ENCODE data around the gene TMEM74B. TPM values are rescaled to one million over a fixed set of nuclear protein-coding genes. Genes with fewer than 3 reads are reported as not detected.
A peak's percentile ranks its signal among the peaks of the same experiment; 100 is the strongest.

Gene TMEM74B
- total RNA-seq, 1 donor from 2014 or later, result 7.1 TPM

DNA sequence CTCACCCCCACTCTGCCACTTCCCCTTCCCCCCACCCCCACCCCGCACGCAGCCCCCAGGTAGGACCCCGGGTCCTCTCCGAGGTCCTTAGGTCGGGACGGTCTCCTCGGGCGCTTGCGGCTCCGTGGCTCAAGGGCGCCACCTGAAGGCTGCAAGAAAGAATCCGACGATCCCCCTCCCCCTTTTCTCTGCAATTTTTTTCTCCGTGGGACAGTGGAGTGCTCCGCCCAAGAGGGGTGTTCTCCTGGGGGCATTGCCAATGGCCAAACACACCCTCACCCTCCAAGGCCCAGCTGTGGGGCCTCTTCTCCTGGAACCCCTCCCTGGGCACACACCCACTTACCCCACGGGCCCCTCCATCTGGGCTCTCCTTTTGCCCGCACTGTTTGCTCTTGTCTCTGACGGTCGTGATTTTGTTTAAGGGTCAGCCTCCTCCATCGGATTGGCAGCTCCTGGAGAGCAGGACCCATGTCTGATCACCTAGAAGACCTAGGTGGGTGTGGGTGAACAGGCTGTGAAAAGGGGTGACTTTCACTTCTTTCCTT is 1.1 kb upstream of the TMEM74B start:
- peak; percentile 32 for ATAC-seq
- intact Hi-C loops (cut with DNase I), result loop anchor here (10.0 kb wide), 1 partner anchor 211 kb away; no protein-coding TSS in a partner anchor
- DNase-seq (ENCODE audit: low spot score), result no peak

DNA sequence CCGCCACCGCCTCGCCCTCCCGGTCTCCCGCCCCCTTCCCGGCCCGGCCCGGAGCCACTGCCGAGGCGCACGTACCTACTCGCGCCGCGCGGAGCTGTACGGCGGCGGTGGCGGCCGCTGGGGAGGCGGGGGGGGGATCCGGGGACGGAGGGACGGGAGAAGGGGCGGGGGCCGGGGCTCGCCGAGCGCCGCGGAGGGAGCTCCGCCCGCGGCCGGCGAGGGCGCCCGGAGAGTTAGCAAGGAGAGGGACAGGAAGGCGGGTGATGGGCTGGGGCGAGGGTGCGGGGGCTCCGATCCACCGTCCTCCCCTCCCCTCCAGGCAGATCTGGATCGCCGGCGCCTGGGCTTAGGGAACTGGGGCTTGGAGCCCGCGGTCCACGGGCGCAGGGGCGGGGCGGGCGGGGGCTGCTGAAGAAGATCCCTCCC is 548 bp upstream of the TMEM74B start:
- intact Hi-C loops (cut with DNase I), result loop anchor here (10.0 kb wide), 1 partner anchor 211 kb away; no protein-coding TSS in a partner anchor
- DNase-seq (ENCODE audit: low spot score), result no peak
- ATAC-seq, result no peak

DNA sequence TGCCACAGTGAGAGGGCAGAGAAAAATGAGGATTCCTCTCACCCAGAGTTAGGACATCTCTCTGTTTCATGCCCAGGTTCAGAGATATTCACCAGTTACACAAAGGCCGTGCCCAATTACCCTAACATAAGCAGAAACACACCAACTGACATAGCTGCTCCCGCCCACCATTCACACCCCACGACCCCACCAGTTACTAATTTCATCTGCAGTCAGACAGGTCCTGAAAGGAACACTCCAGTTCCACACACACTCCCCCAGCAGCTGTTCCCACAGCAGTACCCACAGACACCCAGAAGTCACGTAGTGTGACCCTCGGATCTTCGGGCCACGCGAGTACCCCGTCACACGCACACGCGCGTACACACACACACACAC is 532 bp downstream of the TMEM74B start:
- no peak for DNase-seq (ENCODE audit: low spot score)
- intact Hi-C loops (cut with DNase I), result loop anchor here (10.0 kb wide), 1 partner anchor 209 kb away; no protein-coding TSS in a partner anchor
- ATAC-seq, result no peak

DNA sequence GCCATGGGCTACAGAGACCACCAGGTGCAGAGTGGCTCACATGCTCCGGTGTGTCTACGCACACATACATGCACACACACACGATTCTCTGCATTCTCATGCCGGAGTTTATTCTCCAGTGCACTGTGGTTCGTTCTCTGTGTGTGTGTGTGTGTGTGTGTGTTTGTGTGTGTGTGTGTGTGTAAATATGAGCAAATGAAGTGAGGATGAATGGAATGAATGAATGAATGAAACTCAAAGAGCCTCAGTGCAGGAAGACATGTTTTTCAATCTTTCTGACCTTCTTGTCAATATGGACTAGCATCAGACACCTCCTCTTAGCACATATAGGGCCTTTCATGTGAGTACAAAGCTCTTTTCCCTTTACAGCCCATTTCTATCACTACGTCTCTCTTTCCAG is 1.6 kb downstream of the TMEM74B start:
- no peak for DNase-seq (ENCODE audit: low spot score)
- intact Hi-C loops (cut with DNase I), result loop anchor here (10.0 kb wide), 1 partner anchor 208 kb away; no protein-coding TSS in a partner anchor
- ATAC-seq, result no peak

DNA sequence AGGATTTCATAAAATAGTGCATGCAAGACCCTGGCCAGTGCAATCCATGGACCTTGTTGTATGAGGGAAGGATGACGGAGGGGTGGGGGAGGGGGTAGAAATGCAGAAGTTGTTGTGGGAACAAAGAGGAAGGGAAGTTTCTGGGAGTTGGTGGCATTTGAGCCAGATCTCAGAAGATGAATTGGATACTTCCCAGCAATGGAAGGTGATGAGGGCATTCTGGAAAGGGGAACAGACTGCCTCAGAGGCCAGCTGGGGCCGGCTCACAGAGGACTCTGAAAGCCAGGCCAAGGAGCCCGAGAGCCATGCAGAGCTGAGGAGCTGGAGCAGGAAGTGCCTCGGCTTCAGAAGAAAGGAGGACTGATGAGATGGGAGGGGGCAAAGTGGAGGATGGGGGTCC is 2.7 kb downstream of the TMEM74B start:
- intact Hi-C loops (cut with DNase I), result loop anchor here (10.0 kb wide), 1 partner anchor 207 kb away; no protein-coding TSS in a partner anchor
- ATAC-seq (no peak), DNase-seq (ENCODE audit: low spot score) (no peak)

DNA sequence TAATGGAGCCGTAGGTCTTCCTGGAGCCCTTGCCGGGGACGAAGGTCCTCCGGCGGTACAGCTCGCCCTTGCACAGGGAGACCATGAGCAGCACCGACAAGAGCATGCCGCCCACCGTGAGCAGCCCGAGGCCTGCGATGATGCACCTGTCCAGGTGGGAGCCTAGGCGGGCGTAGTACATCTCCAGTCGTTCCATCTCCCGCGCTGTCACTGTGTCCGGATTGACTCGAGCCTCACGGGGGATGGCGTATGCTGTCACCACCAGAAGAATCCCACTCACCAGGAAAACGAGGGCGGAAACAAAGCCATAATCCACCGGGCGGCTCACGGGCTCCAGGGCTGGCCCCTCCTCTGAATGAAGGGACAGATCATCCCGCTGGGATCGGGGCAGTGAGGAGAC is 3.8 kb downstream of the TMEM74B start:
- ATAC-seq (no peak), DNase-seq (ENCODE audit: low spot score) (no peak)
- intact Hi-C loops (cut with DNase I), result loop anchor here (10.0 kb wide), 1 partner anchor 206 kb away; no protein-coding TSS in a partner anchor

DNA sequence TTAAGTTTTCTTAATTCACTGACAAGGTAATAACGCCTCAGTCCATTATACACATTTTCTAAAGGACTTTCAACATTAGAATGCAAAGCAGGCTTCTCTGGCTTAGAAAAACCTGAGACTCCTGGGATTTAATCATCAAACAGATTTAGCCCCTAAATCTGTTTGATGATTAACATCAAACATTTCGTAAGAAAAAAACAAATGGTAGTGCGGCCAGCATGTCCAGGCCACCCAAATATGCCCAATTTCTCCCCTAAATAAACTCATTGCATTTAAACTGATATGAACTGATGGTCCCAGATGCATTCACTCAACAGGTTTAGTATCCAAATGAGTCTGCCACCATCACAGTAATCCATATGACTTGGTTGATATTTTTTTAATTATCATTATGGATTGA is 6.2 kb downstream of the TMEM74B start:
- intact Hi-C loops (cut with DNase I), result no loop called here
- no peak for DNase-seq (ENCODE audit: low spot score)
- no peak for ATAC-seq

DNA sequence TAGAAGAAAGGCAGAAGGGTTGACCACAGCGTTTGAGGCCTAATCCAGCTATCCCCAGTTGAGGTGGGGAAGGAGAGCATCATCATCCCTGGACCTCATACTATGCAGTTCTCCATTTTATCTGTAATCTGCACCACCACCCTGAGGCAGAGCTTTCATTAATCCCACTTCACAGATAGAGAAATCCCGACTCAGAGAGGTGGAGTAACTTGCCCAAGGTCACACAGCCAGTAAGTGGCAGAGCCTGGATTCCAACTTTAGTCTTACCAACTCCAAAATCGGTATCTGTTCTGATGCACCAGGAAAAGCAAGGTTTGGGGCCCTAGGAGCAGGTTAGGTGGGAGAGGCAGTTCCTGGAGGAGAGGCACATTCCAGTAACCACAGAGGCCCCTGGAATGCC is 6.7 kb downstream of the TMEM74B start:
- DNase-seq (ENCODE audit: low spot score), result no peak
- intact Hi-C loops (cut with DNase I), result no loop called here
- ATAC-seq, result no peak

DNA sequence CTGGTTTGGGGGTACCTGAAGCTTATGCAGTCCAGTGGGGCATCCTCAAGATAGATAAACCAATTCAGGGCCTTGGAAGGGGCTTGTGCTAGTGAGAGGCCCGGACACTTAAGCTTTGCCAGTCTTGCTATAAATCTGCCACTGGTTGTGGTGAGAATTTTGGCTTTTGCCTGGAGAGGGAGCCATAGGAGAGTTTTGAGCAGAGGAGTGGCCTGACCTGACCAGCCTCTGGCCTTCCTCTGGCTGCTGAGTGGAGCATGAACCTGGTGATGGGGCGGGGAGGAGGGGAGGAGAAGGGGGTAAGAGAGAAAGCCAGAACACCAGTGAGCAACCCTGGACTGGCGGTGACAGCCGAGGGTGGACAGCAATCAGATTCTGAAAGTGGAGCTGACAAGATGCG is 7.1 kb downstream of the TMEM74B start:
- DNase-seq (ENCODE audit: low spot score) (no peak), ATAC-seq (no peak)
- intact Hi-C loops (cut with DNase I), result no loop called here

DNA sequence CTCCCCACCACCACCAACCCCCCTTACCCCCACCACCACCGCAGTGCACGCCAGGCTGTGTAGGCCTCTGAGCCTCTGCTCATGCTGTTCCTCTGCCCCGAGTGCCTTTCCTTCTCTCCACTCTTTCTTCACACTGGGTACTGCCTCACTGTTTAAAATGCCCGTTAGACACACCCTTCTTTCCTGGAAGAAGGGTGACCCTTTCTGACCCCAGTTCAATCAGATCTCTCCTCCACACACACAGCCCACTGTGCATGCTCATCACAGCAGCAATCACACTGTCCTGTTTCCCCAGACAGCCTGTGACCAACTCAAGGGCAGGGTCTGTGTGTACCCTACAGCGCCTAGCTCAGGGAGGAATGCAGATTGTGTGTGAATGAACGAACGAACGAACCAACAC is 10.0 kb downstream of the TMEM74B start:
- no peak for ATAC-seq
- DNase-seq (ENCODE audit: low spot score), result no peak
- intact Hi-C loops (cut with DNase I), result no loop called here

DNA sequence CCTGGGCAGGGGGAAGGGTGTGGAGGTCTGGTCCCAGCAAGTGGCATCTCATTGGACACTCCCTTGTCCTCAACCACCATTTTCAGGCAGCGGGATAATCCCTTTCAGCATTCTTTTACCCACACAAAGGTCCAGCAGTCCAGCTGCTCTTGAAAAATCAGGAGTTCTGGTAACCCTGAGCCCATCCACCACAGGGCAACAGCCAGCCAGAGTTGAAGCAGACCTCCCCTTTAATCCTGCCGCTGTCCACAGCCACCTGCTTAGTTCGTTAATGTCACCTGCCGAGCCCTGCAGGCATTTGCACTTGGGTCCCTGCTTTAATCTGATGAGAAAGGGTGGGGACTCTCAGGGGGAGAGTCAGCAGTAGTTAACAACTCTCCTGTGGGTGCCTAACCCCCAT is 11.1 kb downstream of the TMEM74B start:
- DNase-seq (ENCODE audit: low spot score) (no peak), ATAC-seq (no peak)
- intact Hi-C loops (cut with DNase I), result no loop called here

DNA sequence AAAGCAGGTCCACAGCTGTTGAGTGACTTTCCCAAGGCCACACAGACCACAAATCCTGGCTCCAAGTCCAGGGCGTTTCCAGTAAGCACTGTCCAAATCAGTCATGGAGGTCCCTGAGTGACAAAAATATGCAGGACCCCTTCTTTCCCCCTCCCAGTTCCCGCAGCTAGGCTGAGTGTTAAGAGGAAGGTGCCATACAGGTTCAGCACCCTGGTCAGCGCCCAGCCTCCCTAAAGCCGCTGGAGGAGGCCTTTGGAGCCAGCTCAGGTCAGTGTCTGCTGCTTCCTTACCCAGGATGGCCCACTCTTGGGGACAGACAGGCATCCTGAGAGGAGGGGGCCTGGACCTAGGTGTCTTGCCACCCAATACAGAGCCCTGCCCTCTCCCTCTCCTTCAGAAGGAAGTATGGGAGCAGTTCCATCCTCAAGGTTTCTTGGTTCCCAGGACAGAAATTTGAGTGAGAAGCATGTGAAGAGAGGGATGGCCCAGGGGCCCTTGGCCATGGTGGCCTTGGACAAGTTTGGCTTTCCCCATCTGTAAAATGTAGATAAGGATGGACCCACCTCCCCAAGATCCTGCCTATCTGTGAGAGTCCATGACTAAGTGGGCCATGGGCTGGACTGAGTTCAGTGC is 13.2 kb downstream of the TMEM74B start:
- intact Hi-C loops (cut with DNase I), result no loop called here
- no peak for DNase-seq (ENCODE audit: low spot score)
- ATAC-seq, result no peak

DNA sequence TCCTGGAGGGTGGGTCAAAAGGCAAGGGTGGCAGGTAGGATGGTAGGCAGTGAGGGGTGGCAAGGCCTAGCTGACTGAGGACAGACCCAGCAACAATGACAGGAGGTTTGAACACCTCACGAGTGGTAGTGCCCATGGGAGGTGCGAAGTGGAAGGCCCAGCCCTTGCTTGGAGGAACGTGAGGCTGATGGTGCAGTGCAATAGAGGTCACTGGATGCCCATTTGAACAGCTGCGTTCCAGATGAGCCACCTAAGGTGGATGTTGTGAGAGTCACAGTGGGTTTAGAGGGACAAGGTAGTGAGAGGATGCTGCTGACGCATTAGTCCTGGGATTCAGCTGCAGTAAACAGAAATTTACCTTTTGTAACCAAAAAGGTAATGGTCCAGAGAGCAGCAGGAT is 15.6 kb downstream of the TMEM74B start:
- ATAC-seq (no peak), DNase-seq (ENCODE audit: low spot score) (no peak)
- intact Hi-C loops (cut with DNase I), result no loop called here

DNA sequence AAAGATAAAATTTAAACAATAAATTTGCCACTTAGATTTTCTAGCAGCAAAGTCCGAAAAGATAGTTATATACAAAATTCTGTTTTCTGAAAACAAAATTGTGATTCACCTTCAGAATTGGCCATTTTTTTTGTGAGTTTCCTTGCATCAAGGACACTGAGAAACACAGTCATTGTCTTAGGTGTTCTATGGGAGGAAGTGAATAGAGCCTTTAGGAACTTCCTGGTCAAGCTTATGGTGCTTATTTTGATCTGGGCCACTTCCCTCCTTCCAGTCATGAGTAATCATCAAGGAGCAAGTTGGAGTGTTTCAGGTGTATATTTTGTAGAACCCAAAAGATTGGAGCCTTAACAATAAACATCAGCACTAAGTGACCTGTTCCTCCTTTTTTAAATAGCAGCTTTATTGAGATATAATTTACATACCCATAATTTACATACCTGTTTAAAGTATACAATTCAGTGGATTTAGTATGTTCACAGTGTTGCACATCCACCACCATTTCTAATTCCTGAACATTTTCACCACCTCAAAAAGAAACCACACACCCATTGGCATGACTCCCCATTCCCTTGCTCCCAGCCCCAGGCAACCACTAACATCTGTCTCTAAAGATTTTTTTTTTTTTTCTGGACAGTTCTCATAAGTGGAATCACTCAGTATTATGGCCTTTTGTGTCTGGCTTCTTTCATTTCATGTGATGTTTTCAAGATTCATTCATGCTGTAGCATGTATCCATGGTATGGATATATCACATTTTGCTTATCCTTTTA is 17.6 kb downstream of the TMEM74B start:
- ATAC-seq (no peak), DNase-seq (ENCODE audit: low spot score) (no peak)
- intact Hi-C loops (cut with DNase I), result no loop called here

DNA sequence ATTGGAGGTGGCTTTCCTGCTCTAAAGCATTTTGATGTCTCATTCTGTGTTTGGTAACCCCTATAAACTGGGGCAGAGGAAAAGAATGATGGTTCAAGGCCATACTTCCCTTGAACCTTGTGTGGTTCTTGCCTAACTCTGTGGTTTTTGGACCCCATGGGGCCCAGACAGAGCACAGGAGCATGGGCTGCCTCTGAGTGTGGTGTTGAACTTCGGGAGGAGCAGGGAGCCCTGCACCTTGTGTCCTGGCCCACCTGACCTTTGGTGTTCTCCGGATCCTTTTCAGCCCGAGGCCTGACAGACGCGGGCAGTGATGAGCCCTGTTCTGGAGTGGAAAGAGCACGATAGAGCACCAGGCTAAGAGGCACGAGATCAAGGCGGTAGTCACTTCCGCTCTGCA is 18.8 kb downstream of the TMEM74B start:
- DNase-seq (ENCODE audit: low spot score) (no peak), ATAC-seq (no peak)
- intact Hi-C loops (cut with DNase I), result no loop called here

DNA sequence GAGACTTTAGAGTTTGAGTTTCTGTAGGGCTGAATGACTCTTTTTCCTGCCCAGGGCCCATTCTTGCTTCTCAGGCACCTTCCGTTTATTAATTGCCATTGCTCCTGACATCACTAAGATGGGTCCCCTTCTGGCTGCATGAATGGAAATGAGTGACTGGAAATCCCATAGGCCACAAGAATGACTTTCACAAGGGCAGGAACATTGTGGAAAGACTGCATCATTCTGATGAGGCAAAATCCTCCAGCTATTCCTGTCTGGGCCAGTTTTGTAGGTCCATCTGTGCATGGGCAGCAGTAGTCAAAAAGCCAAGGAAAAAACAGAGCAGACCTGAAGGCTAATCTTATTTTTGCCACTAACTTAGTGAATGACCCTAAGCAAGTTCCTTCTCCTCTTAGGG is 19.3 kb downstream of the TMEM74B start:
- ATAC-seq (no peak), DNase-seq (ENCODE audit: low spot score) (no peak)
- intact Hi-C loops (cut with DNase I), result no loop called here

DNA sequence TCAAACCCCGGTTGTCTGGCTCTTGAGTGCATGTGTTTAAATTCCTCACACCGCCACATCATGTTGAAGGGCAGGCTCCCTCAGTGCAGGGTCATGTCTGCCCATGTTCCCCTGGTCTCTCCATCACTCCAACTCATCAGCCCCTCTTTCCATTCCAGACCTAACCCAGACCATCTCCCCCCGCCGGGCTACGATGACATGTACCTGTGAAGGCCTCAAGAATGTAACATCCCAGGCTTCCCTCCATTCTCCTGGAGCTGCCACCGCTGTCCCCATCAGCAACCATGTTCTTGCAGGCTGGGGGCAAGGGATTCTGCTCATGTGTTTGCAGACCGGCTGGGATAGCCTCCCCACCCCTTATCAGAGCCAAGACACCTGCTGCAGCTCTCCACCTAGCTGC is 19.9 kb downstream of the TMEM74B start:
- DNase-seq (ENCODE audit: low spot score) (no peak), ATAC-seq (no peak)
- intact Hi-C loops (cut with DNase I), result no loop called here

DNA sequence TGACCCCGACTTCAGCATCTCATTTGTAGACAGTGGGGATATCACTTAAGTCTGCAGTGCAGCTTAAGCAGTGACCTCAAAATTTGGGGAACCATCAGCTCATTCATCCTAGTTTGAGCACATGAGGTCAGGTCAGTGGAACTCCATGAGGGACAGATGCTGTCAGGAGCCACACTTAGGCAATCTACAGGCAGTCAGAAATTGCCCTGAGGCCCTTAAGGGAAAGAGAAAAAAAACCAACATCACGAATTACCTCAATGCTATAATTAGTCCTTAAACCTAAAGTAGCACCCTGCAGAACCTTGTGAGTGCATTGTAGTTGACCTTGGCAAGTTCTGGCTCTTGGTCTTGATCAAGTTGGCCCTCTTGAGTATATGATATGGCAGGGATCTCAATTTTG is 21.1 kb downstream of the TMEM74B start:
- DNase-seq (ENCODE audit: low spot score) (no peak), ATAC-seq (no peak)
- intact Hi-C loops (cut with DNase I), result no loop called here

DNA sequence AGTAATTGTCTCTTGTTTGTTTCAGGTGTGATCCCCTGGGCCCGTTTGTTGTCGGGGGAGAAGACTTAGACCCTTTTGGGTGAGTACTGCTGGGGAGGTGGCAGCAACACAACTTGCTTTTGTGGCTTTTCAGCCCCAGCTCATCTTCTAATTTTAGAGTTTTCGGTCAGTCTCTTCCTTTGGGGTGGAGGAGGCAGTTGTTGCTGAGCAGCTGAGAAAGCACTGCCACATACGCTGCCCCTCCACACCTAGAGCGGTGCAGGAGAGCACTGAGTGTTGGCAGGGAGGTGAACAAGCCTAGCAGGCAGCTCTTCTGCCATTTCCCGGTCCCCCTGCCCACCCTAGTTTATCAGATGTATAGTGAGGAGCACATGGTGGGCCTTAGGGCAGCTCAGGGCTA is 21.7 kb downstream of the TMEM74B start:
- ATAC-seq, result no peak
- intact Hi-C loops (cut with DNase I), result no loop called here
- no peak for DNase-seq (ENCODE audit: low spot score)

DNA sequence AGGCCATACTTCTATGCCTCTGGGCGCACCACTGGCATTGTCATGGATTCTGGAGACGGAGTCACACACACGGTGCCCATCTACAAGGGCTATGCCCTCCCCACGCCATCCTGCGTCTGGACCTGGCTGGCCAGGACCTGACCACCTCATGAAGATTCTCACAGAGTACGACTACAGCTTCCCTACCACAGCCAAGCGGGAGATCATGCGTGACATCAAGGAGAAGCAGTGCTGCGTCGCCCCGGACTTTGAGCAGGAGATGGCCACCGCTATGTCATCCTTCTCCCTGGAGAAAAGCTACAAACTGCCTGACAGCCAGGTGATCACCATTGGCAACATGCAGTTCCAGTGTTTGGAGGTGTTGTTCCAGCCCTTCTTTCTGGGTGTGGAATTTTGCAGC is 23.8 kb downstream of the TMEM74B start:
- intact Hi-C loops (cut with DNase I), result no loop called here
- DNase-seq (ENCODE audit: low spot score), result no peak
- no peak for ATAC-seq

Data from sciatic nerve (tissue), 2 donors.